K562 (cell line): ENCODE measurements around the gene PCBP3. TPM values are rescaled to one million over a fixed set of nuclear protein-coding genes. Genes with fewer than 3 reads are reported as not detected.

Experiments
- AFF4 ChIP-seq: sonication (generic); formaldehyde crosslinking; IDR thresholded peaks from 2 replicates; pipeline ENCODE4 v1.8.0; 2023; ENCODE audit warnings: mild to moderate bottlenecking, missing genetic modification reagents
- CBFB ChIP-seq: sonication (generic); formaldehyde crosslinking; IDR thresholded peaks from 2 replicates; pipeline ENCODE4 v1.4.0; 2020; ENCODE audit warnings: mild to moderate bottlenecking, missing genetic modification reagents
- CC2D1A ChIP-seq: fragments of 450-650 bp; IDR thresholded peaks from 2 replicates; pipeline ENCODE4 v1.6.1; 2017; ENCODE audit warnings: mild to moderate bottlenecking
- FOXJ3 ChIP-seq: sonication (generic); formaldehyde crosslinking; IDR thresholded peaks from 2 replicates; pipeline ENCODE4 v1.4.0; 2020; ENCODE audit warnings: mild to moderate bottlenecking, missing genetic modification reagents
- HEY1 ChIP-seq: fragments of 250-450 bp; sonication (Bioruptor Pico); IDR thresholded peaks from 2 replicates; pipeline ENCODE4 v1.5.0; 2020; ENCODE audit warnings: mild to moderate bottlenecking, moderate library complexity, borderline replicate concordance
- LCOR ChIP-seq: sonication (generic); formaldehyde crosslinking; IDR thresholded peaks from 2 replicates; pipeline ENCODE4 v1.8.0; 2022; ENCODE audit warnings: mild to moderate bottlenecking, missing genetic modification reagents
- MCM7 ChIP-seq, 2 experiments: fragments of 450-650 bp; IDR thresholded peaks; 2 replicates each; pipeline ENCODE4 v1.6.1; 2016 to 2018
- PATZ1 ChIP-seq: fragments of 250-450 bp; sonication (Bioruptor Pico); IDR thresholded peaks from 2 replicates; pipeline ENCODE4 v1.5.0; 2020; ENCODE audit warnings: mild to moderate bottlenecking, borderline replicate concordance
- RBFOX2 ChIP-seq: fragments of 200-400 bp; formaldehyde crosslinking; IDR thresholded peaks from 2 replicates; pipeline ENCODE4 v1.6.1; 2017; ENCODE audit warnings: low read depth, mild to moderate bottlenecking, low read length, moderate library complexity
- SMARCB1 ChIP-seq: IDR thresholded peaks from 2 replicates; pipeline ENCODE4 v1.6.1; 2011; ENCODE audit warnings: improper control_type of control experiment, low read depth; ENCODE audit not compliant: insufficient read length
- SMC3 ChIP-seq: conservative IDR thresholded peaks from 2 replicates; pipeline ENCODE4 v1.6.1; 2011; ENCODE audit warnings: low read depth, low read length, improper control_type of control experiment; ENCODE audit not compliant: insufficient read depth
- SREBF1 ChIP-seq: fragments of 150-350 bp; IDR thresholded peaks from 2 replicates; pipeline ENCODE4 v1.6.1; 2014; ENCODE audit warnings: antibody characterized with exemption, low read depth, low read length, borderline replicate concordance
- TCF3 ChIP-seq: sonication (generic); formaldehyde crosslinking; IDR thresholded peaks from 2 replicates; pipeline ENCODE4 v1.4.0; 2020; ENCODE audit warnings: mild to moderate bottlenecking, missing genetic modification reagents
- ZBTB26 ChIP-seq: fragments of 450-650 bp; formaldehyde crosslinking; IDR thresholded peaks from 2 replicates; pipeline ENCODE4 v1.4.0; 2022; ENCODE audit warnings: missing genetic modification characterization
- polyA plus RNA-seq, 8 experiments: library from polyadenylated mRNA; depleted of rRNA in 4 of 8; stranded (reverse) in 5 of 8; unstranded in 3 of 8; fragments of >200 nt; fragmentation: Nextera tagmentation in 2 of 8; fragmentation: Illumina TruSeq in 1 of 8; extraction: Ambion mirVana in 2 of 8; extraction: Trizol in 1 of 8; gene quantifications; 2 replicates each; pipeline versions ENCODE4 v1.2.1 to v1.2.3, GENCODE V29; 2011 to 2014; ENCODE audit warnings: inconsistent platforms in 1 of 8, missing spikeins in 1 of 8
- total RNA-seq, 7 experiments: library from RNA; depleted of rRNA in 6 of 7; stranded (reverse); fragments of >200 nt in 6 of 7; fragmentation: Illumina TruSeq in 2 of 7; extraction: Trizol in 2 of 7; gene quantifications; 2 replicates each; pipeline versions ENCODE4 v1.2.1 to v1.2.3, GENCODE V29; 2011 to 2021; ENCODE audit warnings: low replicate concordance in 1 of 7

The PCBP3 gene
- total and polyA plus RNA-seq, 9 of the 15 experiments (the other 6 are each of a cell fraction or from before 2014, with no cell fraction given) = 0.18 TPM; not detected in 8

GRCh38 chr21:45833414-45833813, 189.9 kb downstream of the PCBP3 start (continued):
- TF ChIP-seq AFF4 (no peak), RBFOX2 (no peak), HEY1 (CRISPR knock-in tag) (no peak), CBFB (CRISPR knock-in tag) (no peak), SMC3 (no peak), TCF3 (CRISPR knock-in tag) (no peak), CC2D1A (no peak), PATZ1 (CRISPR knock-in tag) (no peak), MCM7 (IDR thresholded peaks at IDR 0.05) (no peak), FOXJ3 (no peak), SREBF1 (no peak), LCOR (CRISPR knock-in tag) (no peak), SMARCB1 (no peak), ZBTB26 (CRISPR knock-in tag) (no peak)
